ENCODE results near the gene VDAC1. TPM values are rescaled to one million over a fixed set of nuclear protein-coding genes. Genes with fewer than 3 reads are reported as not detected.

Gene VDAC1
- total RNA-seq, 1 donor from 2014 or later, result 119 TPM

GRCh38 chr5:133992429-133993155 is 12.2 kb downstream of the VDAC1 start:
- H3K4me1 Mint-ChIP-seq (ENCODE audit: unreplicated experiment), result peaks cover 50% of the 10 kb centered on the region

DNA sequence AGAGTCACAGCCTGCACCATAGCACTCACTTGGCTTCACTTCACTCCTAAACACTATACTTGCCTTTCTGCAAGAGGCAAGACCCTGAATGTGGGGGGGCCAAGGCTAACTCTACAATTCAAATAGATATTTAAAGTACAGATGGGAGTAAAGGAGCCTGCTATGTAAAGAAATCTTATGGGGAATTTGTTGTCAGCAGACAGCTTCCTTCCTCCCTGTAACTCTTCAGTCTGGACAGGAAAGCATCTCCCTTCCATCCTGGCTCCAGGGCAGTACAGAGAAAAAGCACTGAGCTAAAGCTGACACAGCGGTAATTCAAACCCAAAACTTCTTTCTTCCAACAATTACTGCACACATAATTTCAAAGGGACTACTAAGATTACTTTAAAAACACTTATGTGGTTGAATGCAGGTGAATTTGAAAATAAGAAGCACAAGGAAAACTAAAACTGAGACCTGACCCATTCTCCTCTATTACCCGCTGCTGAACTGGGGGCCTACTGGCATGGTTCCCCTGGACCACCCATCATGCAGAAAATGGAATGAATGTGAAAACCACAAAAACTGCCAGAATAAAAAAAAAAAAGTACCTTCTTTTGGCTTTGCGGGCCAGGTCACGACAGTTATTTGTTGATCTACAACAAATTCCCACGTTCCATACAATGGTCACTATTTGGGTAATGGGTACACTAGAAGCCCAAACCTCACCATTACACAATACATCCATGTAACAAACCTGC is 13.4 kb downstream of the VDAC1 start:
- peaks cover 19% of the 10 kb centered on the region for H3K36me3 Mint-ChIP-seq (ENCODE audit: unreplicated experiment)
- H3K27ac Mint-ChIP-seq (ENCODE audit: unreplicated experiment), result no peak overlapping the region
- TF ChIP-seq, protein P1, sequence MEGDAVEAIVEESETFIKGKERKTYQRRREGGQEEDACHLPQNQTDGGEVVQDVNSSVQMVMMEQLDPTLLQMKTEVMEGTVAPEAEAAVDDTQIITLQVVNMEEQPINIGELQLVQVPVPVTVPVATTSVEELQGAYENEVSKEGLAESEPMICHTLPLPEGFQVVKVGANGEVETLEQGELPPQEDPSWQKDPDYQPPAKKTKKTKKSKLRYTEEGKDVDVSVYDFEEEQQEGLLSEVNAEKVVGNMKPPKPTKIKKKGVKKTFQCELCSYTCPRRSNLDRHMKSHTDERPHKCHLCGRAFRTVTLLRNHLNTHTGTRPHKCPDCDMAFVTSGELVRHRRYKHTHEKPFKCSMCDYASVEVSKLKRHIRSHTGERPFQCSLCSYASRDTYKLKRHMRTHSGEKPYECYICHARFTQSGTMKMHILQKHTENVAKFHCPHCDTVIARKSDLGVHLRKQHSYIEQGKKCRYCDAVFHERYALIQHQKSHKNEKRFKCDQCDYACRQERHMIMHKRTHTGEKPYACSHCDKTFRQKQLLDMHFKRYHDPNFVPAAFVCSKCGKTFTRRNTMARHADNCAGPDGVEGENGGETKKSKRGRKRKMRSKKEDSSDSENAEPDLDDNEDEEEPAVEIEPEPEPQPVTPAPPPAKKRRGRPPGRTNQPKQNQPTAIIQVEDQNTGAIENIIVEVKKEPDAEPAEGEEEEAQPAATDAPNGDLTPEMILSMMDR (IDR thresholded peaks at IDR 0.05), result no peak
- no peaks in the 10 kb centered on the region for H3K9me3 Mint-ChIP-seq (ENCODE audit: unreplicated experiment)
- DNase-seq (ENCODE audit: extremely low spot score, unreplicated experiment), result no peak
- peaks cover 48% of the 10 kb centered on the region for H3K4me1 Mint-ChIP-seq (ENCODE audit: unreplicated experiment)
- no peak overlapping the region for H3K4me3 Mint-ChIP-seq (ENCODE audit: unreplicated experiment)
- no peaks in the 10 kb centered on the region for H3K27me3 Mint-ChIP-seq (ENCODE audit: unreplicated experiment)

More at GRCh38 chr5:133992429-133993155, 12.2 kb downstream of the VDAC1 start:
- TF ChIP-seq, protein P1 (IDR thresholded peaks at IDR 0.05), result no peak
- Mint-ChIP-seq H3K9me3 (ENCODE audit: unreplicated experiment) (no peaks in the 10 kb centered on the region), H3K36me3 (ENCODE audit: unreplicated experiment) (peaks cover 18% of the 10 kb centered on the region), H3K4me3 (ENCODE audit: unreplicated experiment) (no peak overlapping the region), H3K27ac (ENCODE audit: unreplicated experiment) (peak overlapping the region; percentile 52), H3K27me3 (ENCODE audit: unreplicated experiment) (no peaks in the 10 kb centered on the region)
- no peak for DNase-seq (ENCODE audit: extremely low spot score, unreplicated experiment)

GRCh38 chr5:133990396-133990795 is 14.4 kb downstream of the VDAC1 start:
- peaks cover 22% of the 10 kb centered on the region for H3K36me3 Mint-ChIP-seq (ENCODE audit: unreplicated experiment)
- no peaks in the 10 kb centered on the region for H3K9me3 Mint-ChIP-seq (ENCODE audit: unreplicated experiment)
- no peaks in the 10 kb centered on the region for H3K27me3 Mint-ChIP-seq (ENCODE audit: unreplicated experiment)
- H3K4me3 Mint-ChIP-seq (ENCODE audit: unreplicated experiment), result no peak overlapping the region
- DNase-seq (ENCODE audit: extremely low spot score, unreplicated experiment), result no peak
- H3K27ac Mint-ChIP-seq (ENCODE audit: unreplicated experiment), result no peak overlapping the region
- TF ChIP-seq, protein P1 (IDR thresholded peaks at IDR 0.05), result no peak
- H3K4me1 Mint-ChIP-seq (ENCODE audit: unreplicated experiment), result peaks cover 48% of the 10 kb centered on the region

- no peak overlapping the region for H3K4me3 Mint-ChIP-seq (ENCODE audit: unreplicated experiment)
- peaks cover 9% of the 10 kb centered on the region for H3K4me1 Mint-ChIP-seq (ENCODE audit: unreplicated experiment)
- peaks cover 24% of the 10 kb centered on the region for H3K36me3 Mint-ChIP-seq (ENCODE audit: unreplicated experiment)
- H3K27me3 Mint-ChIP-seq (ENCODE audit: unreplicated experiment), result no peaks in the 10 kb centered on the region
- no peaks in the 10 kb centered on the region for H3K9me3 Mint-ChIP-seq (ENCODE audit: unreplicated experiment)
- H3K27ac Mint-ChIP-seq (ENCODE audit: unreplicated experiment), result peak overlapping the region; percentile 39
- DNase-seq (ENCODE audit: extremely low spot score, unreplicated experiment), result no peak
- TF ChIP-seq, protein P1 (IDR thresholded peaks at IDR 0.05), result no peak
Measured at GRCh38 chr5:133985540-133986180, 19.1 kb downstream of the VDAC1 start.

GRCh38 chr5:133983674-133984073 is 21.1 kb downstream of the VDAC1 start:
- Mint-ChIP-seq H3K9me3 (ENCODE audit: unreplicated experiment) (no peaks in the 10 kb centered on the region), H3K4me1 (ENCODE audit: unreplicated experiment) (peaks cover 9% of the 10 kb centered on the region), H3K36me3 (ENCODE audit: unreplicated experiment) (peaks cover 19% of the 10 kb centered on the region), H3K27me3 (ENCODE audit: unreplicated experiment) (no peaks in the 10 kb centered on the region), H3K4me3 (ENCODE audit: unreplicated experiment) (no peak overlapping the region), H3K27ac (ENCODE audit: unreplicated experiment) (no peak overlapping the region)
- TF ChIP-seq, protein P1 (IDR thresholded peaks at IDR 0.05), result no peak
- DNase-seq (ENCODE audit: extremely low spot score, unreplicated experiment), result no peak

All from osteocyte (in vitro differentiated cells).